COLO829 (cell line): ENCODE results near the gene CARD11.

Experiments used
- DNase-seq: peaks from one replicate; pipeline ENCODE4 v3.0.0; 2012; ENCODE audit warnings: low spot score

CARD11 gene

DNA sequence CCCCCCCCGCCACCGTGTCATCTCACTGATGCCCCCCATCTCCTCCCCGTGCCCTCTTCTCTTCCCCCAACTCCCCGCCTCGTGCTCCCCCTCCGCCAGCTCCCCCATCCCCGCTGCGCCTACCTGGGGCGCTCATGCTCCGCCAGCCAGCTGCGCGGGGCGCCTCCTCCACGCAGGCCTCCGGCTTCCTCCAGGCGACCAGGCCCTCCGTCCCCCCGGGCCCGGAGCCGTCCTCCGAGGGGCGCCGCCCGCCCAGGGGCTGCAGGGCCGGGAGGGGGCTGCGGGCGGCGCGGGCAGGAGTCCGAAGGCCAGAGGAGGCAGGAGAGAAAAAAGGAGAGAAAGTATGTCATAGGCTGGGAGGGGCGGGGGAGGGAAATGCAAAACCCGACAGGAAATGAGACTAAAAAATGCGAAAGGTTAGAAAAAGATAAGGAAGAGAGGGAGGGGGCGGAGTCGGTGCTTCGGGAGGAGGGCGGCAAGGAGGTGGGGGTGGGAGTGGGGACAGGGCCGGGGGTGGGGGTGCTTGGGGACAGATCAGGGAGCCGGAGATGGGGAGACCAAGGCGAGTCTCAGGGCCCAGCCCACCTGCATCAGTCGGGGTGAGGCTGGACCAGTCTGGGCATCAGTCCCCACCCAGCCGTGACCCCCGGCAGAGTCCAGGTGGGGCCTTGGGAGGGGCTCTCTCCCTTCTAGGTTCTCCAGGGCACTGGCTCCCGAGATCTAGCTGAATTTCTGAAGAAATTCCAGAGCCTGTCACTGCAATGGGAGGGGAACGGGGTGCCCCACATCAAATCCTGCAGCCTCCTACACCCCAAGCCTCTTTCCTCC is at the start of gene CARD11:
Gene CARD11, minus strand, starts transcription at position 324 of the 828 bp plus-strand sequence. CDS start 85,361 bp downstream, outside the sequence.
- no peak for DNase-seq

DNA sequence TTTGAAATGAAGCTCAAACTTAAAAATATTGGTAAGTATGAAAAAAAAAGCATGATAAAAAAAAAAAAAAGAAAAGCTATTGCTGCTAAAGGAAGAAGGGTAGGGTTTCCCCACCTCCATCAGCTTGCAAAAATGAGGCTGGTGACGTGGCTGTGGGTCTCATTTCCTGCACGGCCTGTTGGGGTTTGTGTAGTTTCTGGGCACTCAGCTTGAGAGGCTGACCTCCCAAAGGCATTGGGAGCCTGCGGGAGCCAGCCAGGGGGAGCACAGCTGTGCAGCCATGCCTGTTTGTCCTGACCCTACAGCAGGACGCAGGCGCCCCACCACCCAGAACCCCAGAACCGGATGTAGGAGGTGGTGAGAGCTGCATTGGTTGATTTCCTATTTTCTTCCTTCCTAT is 48.8 kb upstream of the CARD11 start:
- DNase-seq, result no peak

DNA sequence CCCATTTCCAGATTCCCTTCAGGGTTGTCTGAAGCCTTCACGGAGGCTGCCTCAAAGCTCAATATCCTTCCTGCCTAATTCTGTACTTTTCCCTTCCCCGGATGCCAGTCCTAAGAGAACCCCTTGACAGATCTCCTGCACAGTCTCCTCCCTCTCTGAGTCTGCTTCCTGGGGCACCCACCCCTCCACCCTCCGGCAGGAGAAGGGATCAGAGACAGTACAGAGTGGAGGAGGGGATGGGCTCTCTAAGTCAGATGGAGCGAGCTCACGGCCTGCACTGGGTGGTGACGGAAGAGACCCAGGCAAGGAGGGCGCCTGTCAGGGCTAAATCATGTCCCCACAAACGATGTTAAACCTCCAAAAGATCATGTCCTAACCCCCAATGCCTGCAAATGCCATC is 48.0 kb upstream of the CARD11 start:
- no peak for DNase-seq

DNA sequence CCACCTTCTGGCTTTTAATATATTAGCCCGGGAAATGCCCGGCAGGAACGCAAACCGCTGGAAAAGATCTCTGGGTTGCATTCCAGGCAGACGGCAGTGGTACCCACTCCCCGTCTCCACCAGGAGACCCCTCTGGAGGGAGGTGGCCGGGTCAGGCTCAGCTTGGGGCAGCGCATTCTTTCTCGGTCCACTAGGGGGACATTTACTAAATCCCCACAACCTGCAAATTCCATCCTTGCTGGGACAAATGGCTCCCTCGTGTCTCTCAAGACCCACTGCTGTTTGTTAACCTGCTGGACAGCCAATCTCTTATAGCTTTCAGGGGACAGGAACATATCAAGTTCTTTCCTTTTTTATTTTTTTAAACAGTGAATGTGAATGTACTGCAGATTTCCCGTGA is 45.8 kb upstream of the CARD11 start:
- DNase-seq, result no peak

DNA sequence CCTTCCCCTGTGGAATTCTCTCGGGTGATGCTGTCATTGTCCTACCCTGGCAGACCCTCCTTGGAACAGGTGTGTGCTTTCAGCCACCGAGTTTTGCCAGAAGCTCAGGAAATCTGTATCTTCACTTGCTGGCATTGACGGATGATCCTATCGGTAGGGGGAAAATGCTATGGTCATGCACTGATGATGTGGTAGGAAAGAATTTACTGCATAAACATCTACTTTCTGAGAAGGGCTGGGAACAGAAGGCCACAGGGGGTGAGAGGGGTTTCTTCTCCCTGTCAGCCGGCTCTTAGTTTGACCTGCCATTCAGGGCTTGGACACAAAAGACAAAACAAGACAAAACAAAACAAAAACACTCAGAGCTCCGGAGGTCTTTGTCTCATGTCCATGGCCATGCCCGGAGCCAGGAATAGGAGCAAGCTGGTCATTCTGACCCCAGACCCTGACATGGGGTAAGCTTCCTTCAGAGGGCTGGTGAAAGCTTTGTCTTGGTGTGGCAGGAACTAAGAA is 43.6 kb upstream of the CARD11 start:
- no peak for DNase-seq

DNA sequence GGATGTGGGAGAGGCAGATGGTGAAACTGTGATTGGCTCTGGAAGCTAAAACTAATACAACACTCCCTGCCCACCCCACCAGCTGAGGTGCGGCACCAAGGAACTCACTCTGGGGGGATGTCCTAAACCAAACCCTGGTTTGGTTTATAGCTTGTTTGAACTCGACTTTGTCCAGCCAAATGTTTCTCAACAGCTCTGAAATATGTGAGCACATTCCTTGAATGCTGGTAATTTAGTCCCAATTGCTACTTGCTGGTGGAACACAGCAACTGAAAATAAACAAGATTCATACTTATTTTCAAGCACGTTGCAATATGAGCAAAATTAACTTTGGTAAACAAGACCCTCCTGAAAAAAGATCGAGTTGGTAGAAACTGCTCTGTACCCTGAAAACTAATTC is 39.7 kb upstream of the CARD11 start:
- no peak for DNase-seq

DNA sequence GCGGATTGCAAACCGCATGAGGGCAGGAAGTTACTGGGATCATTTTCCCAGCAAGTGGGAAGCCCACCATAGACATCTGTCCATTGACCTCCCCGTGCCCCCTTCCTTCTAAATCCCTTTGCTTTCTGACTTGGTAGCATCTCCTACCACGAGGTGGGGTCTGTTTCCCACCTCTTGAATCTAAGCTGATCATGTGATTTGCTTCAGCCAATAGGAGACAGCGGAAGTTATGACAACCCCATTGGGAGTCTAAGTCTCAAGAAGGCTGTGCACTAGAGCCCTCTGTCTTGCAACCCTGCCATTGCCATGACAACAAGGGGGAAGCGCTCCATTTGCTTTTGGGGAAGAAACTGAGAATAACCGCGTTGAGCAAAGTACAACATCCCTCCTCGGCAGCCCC is 39.2 kb upstream of the CARD11 start:
- no peak for DNase-seq

DNA sequence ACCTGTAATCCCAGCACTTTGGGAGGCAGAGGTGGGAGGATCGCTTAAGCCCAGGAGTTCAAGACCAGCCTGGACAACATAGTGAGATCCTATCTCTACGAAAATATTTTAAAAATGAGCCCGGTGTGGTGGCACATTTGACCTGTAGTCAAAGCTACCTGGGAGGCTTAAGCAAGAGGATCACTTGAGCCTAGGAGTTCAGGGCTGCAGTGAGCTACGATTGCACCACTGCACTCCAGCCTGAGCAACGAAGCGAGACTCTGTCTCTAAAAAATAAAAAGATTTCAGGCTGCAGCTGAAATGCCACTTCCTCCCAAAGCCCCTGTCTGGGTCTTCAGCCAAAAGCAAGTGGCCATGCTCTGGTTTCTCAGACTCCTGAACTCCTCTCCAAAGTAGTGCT is 38.7 kb upstream of the CARD11 start:
- DNase-seq, result no peak

DNA sequence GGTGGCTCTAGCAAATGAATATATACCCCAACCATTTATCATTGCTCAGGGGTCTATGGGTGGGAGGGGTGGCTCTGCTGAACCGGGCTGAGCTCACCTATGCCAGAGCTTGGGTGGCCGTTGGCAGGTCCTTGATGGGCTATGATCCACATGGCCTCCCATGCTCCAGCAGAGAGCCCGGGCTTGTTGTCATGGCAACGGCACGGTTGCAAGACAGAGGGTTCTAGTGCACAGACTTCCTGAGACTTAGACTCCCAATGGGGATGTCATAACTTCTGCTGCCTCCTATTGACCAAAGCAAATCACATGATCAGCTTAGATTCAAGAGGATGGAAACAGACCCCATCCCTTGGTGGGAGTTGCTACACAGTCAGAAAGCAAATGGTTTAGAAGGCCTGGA is 36.4 kb upstream of the CARD11 start:
- DNase-seq, result no peak

DNA sequence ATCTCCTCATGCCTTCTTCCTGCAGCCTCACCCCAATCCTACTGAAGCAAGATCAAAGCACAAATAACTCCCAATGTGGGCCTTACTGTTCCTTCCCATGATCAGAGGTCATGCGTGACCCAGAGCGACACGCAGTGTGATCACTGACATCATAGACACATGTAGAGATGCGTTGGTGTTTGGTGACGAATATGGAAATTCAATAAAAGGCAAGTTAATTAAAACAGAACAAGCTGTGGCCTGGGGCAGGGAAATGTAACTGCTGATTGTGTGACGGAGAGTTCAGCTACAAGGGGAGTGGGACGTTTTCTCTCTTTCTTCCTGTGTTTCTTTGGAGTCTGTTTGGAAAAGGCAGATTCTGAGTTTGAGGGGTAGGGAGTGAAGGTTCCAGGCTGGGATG is 34.8 kb upstream of the CARD11 start:
- DNase-seq, result no peak

DNA sequence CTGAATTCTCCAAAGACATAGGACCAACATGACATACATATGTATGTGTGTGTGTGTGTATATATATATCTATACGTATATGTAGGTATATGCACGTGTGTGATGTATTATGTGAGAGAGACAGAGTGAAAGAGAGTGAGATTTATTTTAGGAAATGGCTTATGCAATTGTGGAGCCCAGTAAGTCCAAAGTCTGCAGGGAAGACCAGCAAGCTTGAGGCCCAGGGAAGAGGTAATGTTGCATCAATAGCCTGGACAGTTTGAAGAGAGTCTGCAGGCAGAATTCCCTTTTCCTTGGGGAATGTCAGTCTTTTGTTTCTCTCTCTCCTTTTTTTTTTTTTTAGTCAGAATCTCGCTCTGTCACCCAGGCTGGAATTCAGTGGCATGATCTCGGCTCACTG is 33.0 kb upstream of the CARD11 start:
- DNase-seq, result no peak

DNA sequence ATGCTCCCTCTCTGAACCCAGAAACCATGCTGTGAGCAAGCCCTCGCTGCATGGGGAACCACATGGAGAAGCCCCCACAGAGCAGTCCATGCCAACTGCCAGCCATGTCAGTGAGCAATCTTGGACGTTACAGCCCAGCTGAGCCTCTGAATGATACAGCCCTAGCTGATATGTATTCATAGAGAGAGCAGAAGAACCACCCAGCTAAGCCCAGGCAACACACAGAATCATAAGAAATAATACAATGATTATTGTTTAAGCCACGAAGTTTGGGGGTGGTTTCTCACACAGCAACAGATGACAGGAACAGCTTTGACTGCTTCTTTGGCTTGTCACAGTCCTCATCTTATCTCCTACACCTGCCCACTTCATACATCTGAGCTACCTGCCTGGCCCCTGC is 32.5 kb upstream of the CARD11 start:
- DNase-seq, result no peak

DNA sequence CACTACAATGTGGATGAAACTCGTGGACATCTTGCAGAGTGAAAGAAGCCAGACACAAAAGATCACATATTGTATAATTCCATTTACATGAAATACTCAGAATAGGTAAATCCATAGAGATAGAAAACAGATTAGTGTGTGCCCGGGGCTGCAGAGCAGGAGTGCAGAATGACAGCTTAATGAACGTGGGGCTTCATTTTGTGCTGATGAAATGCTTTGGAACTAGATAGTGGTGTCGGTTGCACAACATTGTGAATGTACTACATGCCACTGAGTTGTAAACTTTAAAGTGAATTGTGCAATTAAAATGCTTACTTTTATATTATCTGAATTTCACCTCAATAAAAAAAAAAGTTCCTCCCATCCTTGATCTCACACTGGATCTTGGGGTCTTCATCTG is 31.8 kb upstream of the CARD11 start:
- DNase-seq, result no peak

DNA sequence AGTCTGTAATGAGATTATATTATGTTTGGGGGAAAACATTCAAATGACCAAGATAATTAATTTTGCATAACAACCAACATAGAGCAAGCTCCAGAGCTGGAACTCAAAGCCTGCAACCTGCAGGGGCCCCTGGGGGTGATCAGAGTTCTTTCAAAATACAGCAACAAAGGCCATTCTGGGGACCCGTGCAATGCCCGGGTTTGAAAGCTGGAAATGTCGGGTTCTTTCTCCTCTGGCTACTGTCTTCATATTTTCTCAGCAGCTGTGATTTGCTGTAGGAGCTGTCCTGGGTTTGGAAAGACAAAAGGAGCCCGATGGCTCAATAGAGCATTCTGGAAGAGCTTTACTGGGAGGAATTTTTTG is 30.8 kb upstream of the CARD11 start:
- DNase-seq, result no peak

DNA sequence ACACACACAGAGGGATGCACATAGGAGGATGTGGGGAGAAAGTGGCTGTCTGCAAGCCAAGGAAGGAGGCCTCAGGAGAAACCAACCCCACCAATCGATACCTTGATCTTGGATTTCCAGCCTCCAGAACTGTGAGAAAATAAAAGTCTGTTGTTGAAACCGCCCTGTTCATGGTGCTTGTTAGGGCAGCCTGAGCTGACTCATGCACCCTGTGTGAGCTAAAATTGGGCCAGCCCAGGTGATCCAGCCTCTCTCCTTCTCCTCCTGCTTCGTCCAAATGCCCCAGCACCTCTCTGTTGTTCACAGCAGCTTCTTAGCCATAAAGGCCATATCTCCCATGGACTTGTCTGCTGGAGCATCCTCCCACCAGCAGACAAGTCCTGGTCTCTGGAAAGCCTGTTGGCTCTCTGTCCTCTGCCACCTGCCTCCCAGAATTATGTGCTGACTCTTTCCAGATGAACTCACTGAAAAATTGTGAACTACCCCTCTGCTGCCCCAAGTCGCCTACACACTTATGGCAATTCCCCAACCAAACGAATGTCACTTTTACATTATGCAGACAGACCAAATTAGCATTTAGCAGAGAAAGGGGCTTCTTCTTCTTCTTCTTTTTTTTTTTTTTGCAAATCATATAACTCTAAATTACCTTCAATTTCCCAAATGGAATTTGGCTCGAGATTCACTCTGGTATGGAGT is 30.2 kb upstream of the CARD11 start:
- no peak for DNase-seq

DNA sequence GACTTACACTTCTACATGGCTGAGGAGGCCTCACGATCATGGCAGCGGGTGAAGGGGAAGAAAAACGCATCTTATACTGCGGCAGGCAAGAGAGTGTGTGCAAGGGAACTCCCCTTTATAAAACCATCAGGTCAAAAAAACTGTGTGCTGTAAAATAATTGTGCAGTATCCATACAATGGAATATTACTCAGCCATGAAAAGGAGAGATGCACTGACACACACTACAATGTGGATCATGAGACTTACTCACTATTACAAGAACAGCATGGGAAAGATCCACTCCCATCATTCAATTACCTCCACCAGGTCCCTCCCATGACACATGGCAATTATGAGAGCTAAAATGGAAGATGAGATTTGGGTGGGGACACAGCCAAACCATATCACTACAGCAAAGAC is 27.2 kb upstream of the CARD11 start:
- DNase-seq, result no peak

DNA sequence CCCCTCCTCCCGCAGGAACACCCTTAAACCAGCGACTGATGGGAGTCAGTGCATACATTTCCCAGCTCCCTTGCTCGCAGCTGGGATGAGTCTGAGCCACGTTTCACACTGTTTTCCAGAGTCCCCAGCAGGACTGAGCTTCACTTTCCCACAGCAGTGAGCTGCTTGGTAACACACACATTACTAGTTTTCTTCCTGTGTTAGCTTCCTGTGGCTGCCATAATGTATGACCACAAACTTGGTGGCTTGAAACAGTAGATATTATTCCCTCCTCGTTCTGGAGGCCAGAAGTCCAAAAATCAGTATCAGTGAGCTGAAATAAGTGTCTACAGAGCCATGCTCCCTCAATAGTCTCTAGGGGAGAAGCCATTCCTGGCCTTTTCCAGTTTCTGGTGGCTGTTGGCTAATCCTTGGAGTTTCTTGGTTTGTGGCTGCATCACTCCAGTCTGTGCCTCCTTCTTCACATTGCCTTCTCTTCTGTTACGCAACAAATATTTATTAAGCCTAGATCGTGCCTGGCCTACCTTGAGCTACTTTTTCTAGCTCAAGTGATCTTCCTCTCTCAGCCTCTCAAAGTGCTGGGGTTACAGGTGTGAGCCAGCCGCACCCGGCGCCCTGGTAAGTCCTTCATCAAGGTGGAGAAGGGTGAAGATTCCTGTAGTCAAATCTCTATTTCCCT is 26.2 kb upstream of the CARD11 start:
- DNase-seq, result no peak

DNA sequence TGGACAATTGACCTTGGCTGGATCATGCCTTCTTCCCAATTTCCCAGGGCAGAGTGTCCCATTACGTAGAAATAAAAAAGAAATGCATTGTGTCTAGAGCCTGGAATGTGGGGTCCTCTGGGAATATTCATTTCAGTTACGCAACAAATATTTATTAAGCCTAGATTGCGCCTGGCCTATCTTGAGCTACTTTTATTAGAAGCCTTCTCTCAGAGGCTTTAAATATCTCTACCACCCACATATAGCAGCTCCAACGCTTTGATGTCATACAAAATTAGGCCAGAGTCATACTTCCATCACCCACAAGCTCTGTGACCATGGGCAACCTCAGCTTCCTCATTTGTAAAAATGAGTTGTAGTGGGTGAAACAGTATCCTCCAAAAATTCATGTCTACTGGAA is 24.9 kb upstream of the CARD11 start:
- DNase-seq, result no peak

DNA sequence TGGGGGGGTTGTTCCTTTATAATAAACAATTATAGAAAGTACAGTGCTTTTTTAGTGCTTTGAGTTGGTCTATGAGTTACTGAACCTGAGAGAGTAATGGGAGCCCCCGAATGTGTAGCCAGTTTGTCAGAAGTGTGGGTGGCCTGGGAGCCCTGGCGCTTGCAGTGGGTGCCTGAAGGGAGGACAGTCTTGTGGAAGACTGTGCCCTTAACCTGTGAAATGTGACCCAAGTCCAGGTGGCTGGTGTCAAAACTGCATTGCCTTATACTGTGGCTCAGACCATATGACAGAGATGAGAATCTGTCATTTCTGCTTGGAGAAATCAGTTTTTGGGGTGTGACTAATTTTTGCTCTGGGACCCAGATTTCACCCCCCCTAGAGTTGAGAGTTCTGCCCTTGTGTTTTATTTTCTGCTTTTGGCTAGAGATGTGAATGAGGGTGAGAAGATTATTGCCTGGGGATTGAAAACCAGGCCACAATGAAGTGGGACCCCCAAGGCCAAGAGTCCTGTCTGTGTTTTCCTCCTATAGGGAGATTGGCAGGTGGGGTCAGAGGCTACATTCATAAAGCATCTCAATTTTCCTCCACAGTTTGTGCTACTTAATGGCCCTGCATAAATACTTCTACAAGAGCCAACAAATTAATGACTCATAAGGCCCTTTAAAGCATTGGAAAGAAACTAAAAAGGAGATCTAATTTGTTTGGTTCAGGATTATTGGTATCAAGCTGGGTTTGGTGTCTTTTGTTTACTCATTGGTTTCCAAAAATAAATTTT is 24.1 kb upstream of the CARD11 start:
- DNase-seq, result no peak

DNA sequence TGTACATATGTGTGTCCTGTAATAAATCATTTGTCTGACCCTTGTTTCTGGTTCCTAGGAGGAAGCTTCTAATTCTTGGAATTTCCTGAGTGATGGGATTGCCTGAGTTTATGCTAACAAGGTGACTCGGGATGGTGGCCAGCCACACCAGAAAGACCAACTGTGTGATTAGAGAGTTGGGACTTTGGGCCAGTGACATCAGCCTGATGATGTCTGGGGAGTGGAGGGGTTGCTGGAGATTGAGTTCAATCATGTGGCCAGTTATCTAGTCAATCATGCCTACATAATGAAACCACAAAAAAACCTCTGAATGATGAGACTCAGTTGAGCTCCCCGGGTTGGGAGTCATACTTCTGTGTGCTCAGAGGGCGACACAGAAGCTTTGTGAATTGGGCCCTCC is 23.5 kb upstream of the CARD11 start:
- no peak for DNase-seq

DNA sequence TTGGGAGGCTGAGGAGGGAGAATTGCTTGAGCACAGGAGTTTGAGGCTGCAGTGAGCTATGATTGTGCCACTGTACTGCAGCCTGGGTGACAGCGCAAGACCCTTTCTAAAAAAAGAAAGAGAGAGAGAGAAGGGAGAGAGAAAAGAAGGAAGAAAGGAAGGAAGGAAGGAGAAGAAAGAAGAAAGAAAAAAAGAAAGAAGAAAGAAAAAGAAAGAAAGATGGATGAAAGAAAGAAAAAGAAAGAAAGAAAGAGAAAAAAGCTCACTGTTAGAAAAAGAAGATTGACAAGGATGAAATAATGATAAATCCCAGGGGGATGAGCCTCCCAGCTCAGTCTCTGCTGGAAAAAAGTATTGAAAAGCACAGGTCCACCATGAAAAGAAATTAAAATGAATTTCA is 22.8 kb upstream of the CARD11 start:
- no peak for DNase-seq

DNA sequence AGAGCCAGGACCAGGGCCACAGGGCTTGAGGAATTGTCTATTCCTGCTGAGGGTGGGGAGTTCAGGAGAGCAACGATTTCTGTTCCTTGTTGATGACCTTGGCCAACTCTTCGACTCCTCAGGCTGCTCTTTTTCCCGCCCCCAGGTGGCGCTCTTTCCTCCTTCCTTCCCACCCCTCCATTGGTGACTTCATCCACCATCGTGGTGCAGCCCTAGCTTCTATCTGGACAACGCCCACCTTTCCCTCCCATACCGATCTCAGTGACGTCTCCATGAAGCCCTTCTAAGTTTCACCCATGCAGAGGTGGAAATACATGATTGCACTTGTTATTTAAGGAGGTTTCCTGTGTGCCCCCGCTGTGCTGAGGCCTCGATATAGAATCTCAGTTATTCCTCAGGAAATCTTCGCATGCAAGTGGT is 22.1 kb upstream of the CARD11 start:
- DNase-seq, result peak; percentile 35
